Brain pericyte (primary cell): Measurements from ENCODE around the gene KIF4B.
A peak's percentile ranks its signal among the peaks of the same experiment; 100 is the strongest.
"Not testable (repeated sequence)": the region's sequence is repeated elsewhere in the genome, so short reads cannot be mapped to it uniquely, and the experiment has no call there.

Experiments used
- DNase-seq: peaks from one replicate; pipeline ENCODE4 v3.0.0-alpha.2; 2012; ENCODE audit warnings: low read depth, low spot score

KIF4B gene

GRCh38 chr5:155013526-155013925, at the start of gene KIF4B:
TSS of gene KIF4B (plus strand) at chr5:155013755. CDS start at chr5:155013860, 105 bp downstream.
- DNase-seq = no peak

GRCh38 chr5:154966081-154966841, 47.3 kb upstream of the KIF4B start:
- DNase-seq = no peak

GRCh38 chr5:154966874-154967273, 46.7 kb upstream of the KIF4B start:
- DNase-seq = no peak

- no peak for DNase-seq
Observed at GRCh38 chr5:154967421-154968024, 46.0 kb upstream of the KIF4B start.

- no peak for DNase-seq
Observed at GRCh38 chr5:154968953-154969352, 44.6 kb upstream of the KIF4B start.

- DNase-seq = no peak
Observed at GRCh38 chr5:154970759-154971158, 42.8 kb upstream of the KIF4B start.

GRCh38 chr5:154971501-154971900, 42.1 kb upstream of the KIF4B start:
- DNase-seq = no peak

GRCh38 chr5:154972476-154973080, 41.0 kb upstream of the KIF4B start:
- DNase-seq = peak; percentile 5

- DNase-seq = not testable (repeated sequence)
Observed at GRCh38 chr5:154976082-154976481, 37.5 kb upstream of the KIF4B start.

GRCh38 chr5:154977409-154977808, 36.1 kb upstream of the KIF4B start:
- DNase-seq = no peak

GRCh38 chr5:154978294-154978693, 35.3 kb upstream of the KIF4B start:
- not testable (repeated sequence) for DNase-seq

GRCh38 chr5:154984946-154985516, 28.5 kb upstream of the KIF4B start:
- no peak for DNase-seq

GRCh38 chr5:154986151-154986550, 27.4 kb upstream of the KIF4B start:
- DNase-seq = no peak

GRCh38 chr5:154989626-154990025, 23.9 kb upstream of the KIF4B start:
- no peak for DNase-seq

- no peak for DNase-seq
Observed at GRCh38 chr5:154993461-154993860, 20.1 kb upstream of the KIF4B start.

GRCh38 chr5:154995679-154996078, 17.9 kb upstream of the KIF4B start:
- DNase-seq = no peak

GRCh38 chr5:154997746-154998145, 15.8 kb upstream of the KIF4B start:
- no peak for DNase-seq

GRCh38 chr5:154999865-155000264, 13.7 kb upstream of the KIF4B start:
- no peak for DNase-seq

- no peak for DNase-seq
Observed at GRCh38 chr5:155001523-155001922, 12.0 kb upstream of the KIF4B start.

GRCh38 chr5:155002722-155003121, 10.8 kb upstream of the KIF4B start:
- not testable (repeated sequence) for DNase-seq

GRCh38 chr5:155004138-155004744, 9.3 kb upstream of the KIF4B start:
- no peak for DNase-seq

GRCh38 chr5:155006265-155006664, 7.3 kb upstream of the KIF4B start:
- not testable (repeated sequence) for DNase-seq
